ENCODE results near the gene RERG. TPM values are rescaled to one million over a fixed set of nuclear protein-coding genes. Genes with fewer than 3 reads are reported as not detected.

RERG gene
- total RNA-seq, 1 experiment from 2014 or later, result 0.50 TPM

DNA sequence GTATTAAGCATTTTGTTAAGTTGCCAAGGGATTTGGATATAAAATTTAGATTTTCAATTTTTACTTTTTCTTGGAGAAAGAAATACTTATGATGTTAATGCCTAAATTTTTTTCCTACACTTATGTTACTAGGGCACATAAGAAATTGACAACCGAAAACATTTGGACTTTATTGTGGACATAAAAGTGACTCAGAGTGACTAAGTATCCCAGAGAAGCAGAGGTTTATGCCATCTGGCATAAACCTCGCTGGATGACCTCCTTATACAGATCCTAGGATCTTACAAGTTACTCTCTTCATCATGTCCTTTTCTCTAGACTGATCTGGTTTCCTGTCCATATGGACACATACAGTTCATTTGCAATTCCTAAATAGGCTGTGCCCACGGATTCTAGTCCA, 89.8 kb downstream of the RERG start:
- BruUV-seq (replicated peaks), result no TSS peak
- DNase-seq, result no peak
- CTCF ChIA-PET, result no interaction called here
- H3K4me2 ChIP-seq, result no peak overlapping the region
- H3K36me3 ChIP-seq (ENCODE audit: low read depth), result no peaks in the 10 kb centered on the region
- no peaks in the 10 kb centered on the region for H3F3A ChIP-seq (ENCODE audit: insufficient read depth, low read depth)
- H3K4me3 ChIP-seq, result no peak overlapping the region
- POLR2A ChIA-PET (ENCODE audit: unreplicated experiment), result no interaction called here
- H4K20me1 ChIP-seq (ENCODE audit: insufficient read depth), result no peaks in the 10 kb centered on the region
- no peak overlapping the region for H3K27ac ChIP-seq
- no peaks in the 10 kb centered on the region for H3K27me3 ChIP-seq (ENCODE audit: insufficient read depth, low read depth)
- TF ChIP-seq EZH2 (IDR thresholded peaks at IDR 0.05; ENCODE audit: low read depth), result no peak
- TF ChIP-seq, protein P1, sequence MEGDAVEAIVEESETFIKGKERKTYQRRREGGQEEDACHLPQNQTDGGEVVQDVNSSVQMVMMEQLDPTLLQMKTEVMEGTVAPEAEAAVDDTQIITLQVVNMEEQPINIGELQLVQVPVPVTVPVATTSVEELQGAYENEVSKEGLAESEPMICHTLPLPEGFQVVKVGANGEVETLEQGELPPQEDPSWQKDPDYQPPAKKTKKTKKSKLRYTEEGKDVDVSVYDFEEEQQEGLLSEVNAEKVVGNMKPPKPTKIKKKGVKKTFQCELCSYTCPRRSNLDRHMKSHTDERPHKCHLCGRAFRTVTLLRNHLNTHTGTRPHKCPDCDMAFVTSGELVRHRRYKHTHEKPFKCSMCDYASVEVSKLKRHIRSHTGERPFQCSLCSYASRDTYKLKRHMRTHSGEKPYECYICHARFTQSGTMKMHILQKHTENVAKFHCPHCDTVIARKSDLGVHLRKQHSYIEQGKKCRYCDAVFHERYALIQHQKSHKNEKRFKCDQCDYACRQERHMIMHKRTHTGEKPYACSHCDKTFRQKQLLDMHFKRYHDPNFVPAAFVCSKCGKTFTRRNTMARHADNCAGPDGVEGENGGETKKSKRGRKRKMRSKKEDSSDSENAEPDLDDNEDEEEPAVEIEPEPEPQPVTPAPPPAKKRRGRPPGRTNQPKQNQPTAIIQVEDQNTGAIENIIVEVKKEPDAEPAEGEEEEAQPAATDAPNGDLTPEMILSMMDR (conservative IDR thresholded peaks at IDR 0.05), result no peak
- no peaks in the 10 kb centered on the region for H3K9me2 ChIP-seq (ENCODE audit: insufficient read depth)
- no peaks in the 10 kb centered on the region for H3K4me1 ChIP-seq (replicated peaks; ENCODE audit: insufficient read depth)
- no peak overlapping the region for H2AFZ ChIP-seq
- intact Hi-C loops (cut with micrococcal nuclease; ENCODE audit: unreplicated experiment), result no loop called here
- H3K79me2 ChIP-seq (ENCODE audit: low read depth), result no peaks in the 10 kb centered on the region
- H3K9me3 ChIP-seq (ENCODE audit: insufficient read depth, low read depth), result no peaks in the 10 kb centered on the region

DNA sequence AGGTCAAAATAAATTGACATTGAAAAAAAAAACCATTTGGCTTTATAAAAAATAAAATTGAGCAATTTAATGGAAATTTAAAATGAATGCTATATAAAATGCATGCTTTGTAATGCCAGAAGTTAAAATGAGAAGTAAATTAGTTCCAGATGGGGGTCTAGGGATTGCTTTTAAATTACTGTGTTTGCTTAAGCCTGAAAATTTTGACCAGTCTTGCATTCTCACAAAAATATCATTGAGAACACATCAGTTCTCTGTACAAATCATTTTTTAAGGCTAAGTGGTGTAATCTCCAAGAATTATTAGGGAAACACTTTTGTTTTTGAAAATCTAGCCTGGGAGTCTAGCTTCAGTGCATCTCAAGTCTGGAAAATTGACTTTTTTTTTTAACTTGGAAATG, 90.7 kb downstream of the RERG start:
- no peaks in the 10 kb centered on the region for H3K36me3 ChIP-seq (ENCODE audit: low read depth)
- no peaks in the 10 kb centered on the region for H3K27me3 ChIP-seq (ENCODE audit: insufficient read depth, low read depth)
- no peak overlapping the region for H2AFZ ChIP-seq
- no peak overlapping the region for H3K4me2 ChIP-seq
- no peaks in the 10 kb centered on the region for H3K4me1 ChIP-seq (replicated peaks; ENCODE audit: insufficient read depth)
- no peaks in the 10 kb centered on the region for H3F3A ChIP-seq (ENCODE audit: insufficient read depth, low read depth)
- no peaks in the 10 kb centered on the region for H4K20me1 ChIP-seq (ENCODE audit: insufficient read depth)
- intact Hi-C loops (cut with micrococcal nuclease; ENCODE audit: unreplicated experiment), result no loop called here
- H3K4me3 ChIP-seq, result no peak overlapping the region
- H3K9me2 ChIP-seq (ENCODE audit: insufficient read depth), result no peaks in the 10 kb centered on the region
- POLR2A ChIA-PET (ENCODE audit: unreplicated experiment), result no interaction called here
- CTCF ChIA-PET, result no interaction called here
- no TSS peak for BruUV-seq (replicated peaks)
- no peaks in the 10 kb centered on the region for H3K9me3 ChIP-seq (ENCODE audit: insufficient read depth, low read depth)
- no peaks in the 10 kb centered on the region for H3K79me2 ChIP-seq (ENCODE audit: low read depth)
- no peak overlapping the region for H3K27ac ChIP-seq
- no peak for DNase-seq
- TF ChIP-seq EZH2 (IDR thresholded peaks at IDR 0.05; ENCODE audit: low read depth), result no peak
- TF ChIP-seq, protein P1 (conservative IDR thresholded peaks at IDR 0.05), result no peak

DNA sequence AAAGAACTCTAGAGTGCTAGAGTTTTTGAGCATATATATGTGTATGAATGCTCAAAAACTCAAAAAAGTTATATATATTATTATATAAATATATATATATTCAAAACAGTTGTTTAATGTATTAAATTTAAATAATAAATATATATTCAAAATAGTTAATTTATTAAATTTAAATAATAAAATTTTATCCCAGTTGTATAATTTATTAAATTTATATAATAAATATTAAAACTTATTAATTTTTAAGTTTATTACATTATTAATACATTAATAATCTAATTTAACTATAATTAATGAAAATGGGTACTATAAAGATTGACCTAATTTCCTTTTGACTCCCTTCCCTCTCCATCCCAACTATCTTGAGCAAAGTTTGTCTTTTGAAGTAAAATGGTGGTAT, 97.8 kb downstream of the RERG start:
- BruUV-seq (replicated peaks), result no TSS peak
- no peaks in the 10 kb centered on the region for H3K4me1 ChIP-seq (replicated peaks; ENCODE audit: insufficient read depth)
- H3K4me2 ChIP-seq, result no peak overlapping the region
- TF ChIP-seq, protein P1 (conservative IDR thresholded peaks at IDR 0.05), result no peak
- TF ChIP-seq EZH2 (IDR thresholded peaks at IDR 0.05; ENCODE audit: low read depth), result no peak
- H3K9me3 ChIP-seq (ENCODE audit: insufficient read depth, low read depth), result no peaks in the 10 kb centered on the region
- no peaks in the 10 kb centered on the region for H3K27me3 ChIP-seq (ENCODE audit: insufficient read depth, low read depth)
- intact Hi-C loops (cut with micrococcal nuclease; ENCODE audit: unreplicated experiment), result no loop called here
- H2AFZ ChIP-seq, result no peak overlapping the region
- H3K36me3 ChIP-seq (ENCODE audit: low read depth), result no peaks in the 10 kb centered on the region
- H3K79me2 ChIP-seq (ENCODE audit: low read depth), result no peaks in the 10 kb centered on the region
- CTCF ChIA-PET, result interaction anchor here (0.6 kb wide), 1 partner anchor 152 kb away, joined by 5 read pairs; no protein-coding TSS in a partner anchor
- H3K9me2 ChIP-seq (ENCODE audit: insufficient read depth), result no peaks in the 10 kb centered on the region
- H4K20me1 ChIP-seq (ENCODE audit: insufficient read depth), result no peaks in the 10 kb centered on the region
- POLR2A ChIA-PET (ENCODE audit: unreplicated experiment), result no interaction called here
- H3K4me3 ChIP-seq, result no peak overlapping the region
- no peak for DNase-seq
- no peak overlapping the region for H3K27ac ChIP-seq
- no peaks in the 10 kb centered on the region for H3F3A ChIP-seq (ENCODE audit: insufficient read depth, low read depth)

Data from PC-9 (cell line).